Karpas-422 (cell line): Measurements from ENCODE around the gene GAS7. TPM values are rescaled to one million over a fixed set of nuclear protein-coding genes. Genes with fewer than 3 reads are reported as not detected.

ENCODE experiments used
- DNase-seq: peaks from one replicate; pipeline ENCODE4 v3.0.0-alpha.2; 2015
- H2AFZ ChIP-seq: fragments of 200-600 bp; sonication (generic); 2 replicates; pipeline ENCODE4 v1.6.1; 2014; ENCODE audit warnings: antibody characterized with exemption, low read length, mixed read lengths
- H3K27ac ChIP-seq: fragments of 200-600 bp; sonication (generic); 2 replicates; pipeline ENCODE4 v1.5.1; 2014; ENCODE audit warnings: mild to moderate bottlenecking, low read length, moderate library complexity
- H3K27me3 ChIP-seq: fragments of 200-600 bp; sonication (generic); 2 replicates; pipeline ENCODE4 v1.6.1; 2014; ENCODE audit warnings: low read length, mixed read lengths
- H3K36me3 ChIP-seq: fragments of 200-600 bp; sonication (generic); 2 replicates; pipeline ENCODE4 v1.6.1; 2014; ENCODE audit warnings: low read length, mixed read lengths; ENCODE audit not compliant: insufficient read depth
- H3K4me1 ChIP-seq: fragments of 200-600 bp; sonication (generic); 2 replicates; pipeline ENCODE4 v1.6.1; 2014; ENCODE audit warnings: mild to moderate bottlenecking, low read length, mixed read lengths
- H3K4me2 ChIP-seq: fragments of 200-600 bp; sonication (generic); 2 replicates; pipeline ENCODE4 v1.6.1; 2014; ENCODE audit warnings: low read length, low read depth, mild to moderate bottlenecking; ENCODE audit not compliant: poor library complexity, severe bottlenecking
- H3K4me3 ChIP-seq: fragments of 200-600 bp; sonication (generic); 2 replicates; pipeline ENCODE4 v1.5.1; 2014; ENCODE audit warnings: mild to moderate bottlenecking, antibody characterized with exemption, low read length, mixed read lengths
- H3K79me2 ChIP-seq: fragments of 200-600 bp; sonication (generic); 2 replicates; pipeline ENCODE4 v1.6.1; 2014; ENCODE audit warnings: mild to moderate bottlenecking, low read length, mixed read lengths
- H3K9ac ChIP-seq: fragments of 200-600 bp; sonication (generic); 2 replicates; pipeline ENCODE4 v1.6.0; 2014; ENCODE audit warnings: low read length
- H3K9me2 ChIP-seq: fragments of 200-600 bp; sonication (generic), shearing (Covaris generic); replicated peaks from 2 replicates; pipeline ENCODE4 v1.6.0; 2014; ENCODE audit warnings: mild to moderate bottlenecking, low read length, moderate library complexity; ENCODE audit not compliant: insufficient read depth
- H3K9me3 ChIP-seq: fragments of 300-700, 200-600 bp; sonication (generic); 2 replicates; pipeline ENCODE4 v1.6.1; 2014; ENCODE audit warnings: low read length, mixed read lengths
- H4K20me1 ChIP-seq: fragments of 200-600 bp; sonication (generic); 2 replicates; pipeline ENCODE4 v1.6.1; 2014; ENCODE audit warnings: mild to moderate bottlenecking, antibody characterized with exemption, low read length, low read depth; ENCODE audit not compliant: insufficient read depth
- total RNA-seq: library from RNA; depleted of rRNA; stranded (reverse); fragments of >200 nt; shearing (Covaris generic); gene quantifications from 2 replicates; pipeline ENCODE4 v1.2.3, GENCODE V29; 2014; ENCODE audit warnings: low replicate concordance

The GAS7 gene
- total RNA-seq, 1 experiment from 2014 or later, result 79.9 TPM

DNA sequence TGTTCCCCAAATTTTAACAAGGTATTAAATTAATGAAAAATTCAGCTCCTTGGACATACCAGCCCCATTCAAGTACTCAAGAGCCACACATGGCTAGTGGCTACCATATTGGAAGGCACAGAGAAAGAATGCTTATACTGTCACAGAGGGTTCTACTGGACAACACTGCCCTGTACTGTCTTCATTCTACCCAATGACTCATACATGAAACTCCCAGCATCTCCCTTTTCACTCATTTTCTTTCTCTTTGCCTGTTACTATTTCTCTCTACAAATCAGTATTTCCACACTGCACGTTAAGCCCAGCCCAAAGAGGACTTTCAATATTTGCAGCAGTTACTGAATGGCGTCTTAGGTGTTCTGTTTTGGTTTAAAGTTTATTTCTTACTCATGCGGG is 221.2 kb downstream of the GAS7 start:
- peak overlapping the region; percentile 38; the same call in 1 of the 2 replicates for H3K27ac ChIP-seq
- no peaks in the 10 kb centered on the region for H3K9me2 ChIP-seq
- H3K4me1 ChIP-seq, result peaks cover 70% of the 10 kb centered on the region
- no peaks in the 10 kb centered on the region for H3K9me3 ChIP-seq
- H3K36me3 ChIP-seq, result peaks cover 35% of the 10 kb centered on the region
- no peak overlapping the region for H3K4me3 ChIP-seq
- no peak overlapping the region for H2AFZ ChIP-seq
- no peaks in the 10 kb centered on the region for H3K27me3 ChIP-seq
- no peak overlapping the region for H3K4me2 ChIP-seq
- peaks cover 92% of the 10 kb centered on the region for H3K79me2 ChIP-seq
- H4K20me1 ChIP-seq, result peaks cover 15% of the 10 kb centered on the region; the same call in 1 of the 2 replicates
- H3K9ac ChIP-seq, result no peak overlapping the region
- DNase-seq, result no peak

DNA sequence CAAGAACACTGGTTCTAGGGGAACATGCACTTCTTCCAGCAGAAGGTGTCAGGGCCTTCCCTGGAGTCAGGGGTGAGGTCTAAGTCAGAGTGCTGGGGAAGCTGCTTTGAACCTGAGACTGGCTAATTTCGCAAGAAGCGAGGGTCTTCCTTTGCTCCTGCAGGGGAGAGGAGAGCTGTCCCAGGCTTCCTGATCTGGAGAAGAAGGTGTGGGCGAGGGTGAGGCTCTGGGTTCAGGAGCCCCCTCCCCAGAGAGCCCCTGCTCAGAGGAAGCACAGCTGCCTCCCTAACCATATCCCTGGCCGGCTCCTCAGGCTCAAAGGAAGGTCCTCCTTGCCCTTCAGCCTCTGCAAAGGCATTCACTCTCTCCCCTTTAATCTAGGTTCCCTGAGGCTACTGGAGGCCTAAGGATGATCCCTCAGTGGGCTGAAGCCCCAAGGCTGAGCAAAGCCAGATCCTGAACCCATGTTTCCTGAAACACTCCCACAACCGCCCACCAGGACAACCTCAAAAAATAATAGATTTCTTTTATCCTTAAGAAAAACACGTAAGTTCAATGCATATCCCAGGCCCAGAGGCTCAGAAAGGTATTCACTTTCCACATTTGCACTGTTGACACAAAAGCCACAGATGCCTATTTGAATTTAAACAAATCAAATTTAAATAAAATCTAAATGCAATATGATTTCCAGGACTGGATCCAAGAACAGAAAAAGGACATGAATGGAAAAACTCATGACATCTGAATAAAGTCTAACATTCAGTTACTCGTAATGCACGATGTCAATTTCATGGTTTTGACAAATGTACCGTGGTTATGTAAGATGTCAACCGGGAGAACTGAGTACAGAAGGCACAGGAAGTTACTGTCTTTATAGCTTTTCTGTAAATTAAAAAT is 221.9 kb downstream of the GAS7 start:
- H3K27ac ChIP-seq, result peak overlapping the region; percentile 38
- H3K36me3 ChIP-seq, result peaks cover 34% of the 10 kb centered on the region
- H3K9ac ChIP-seq, result no peak overlapping the region
- H3K4me3 ChIP-seq, result no peak overlapping the region
- no peaks in the 10 kb centered on the region for H3K9me2 ChIP-seq
- no peaks in the 10 kb centered on the region for H3K9me3 ChIP-seq
- peaks cover 71% of the 10 kb centered on the region for H3K4me1 ChIP-seq
- H3K79me2 ChIP-seq, result peaks cover 92% of the 10 kb centered on the region
- H2AFZ ChIP-seq, result no peak overlapping the region
- H4K20me1 ChIP-seq, result peaks cover 11% of the 10 kb centered on the region; the same call in 1 of the 2 replicates
- no peak overlapping the region for H3K4me2 ChIP-seq
- DNase-seq, result no peak
- no peaks in the 10 kb centered on the region for H3K27me3 ChIP-seq

DNA sequence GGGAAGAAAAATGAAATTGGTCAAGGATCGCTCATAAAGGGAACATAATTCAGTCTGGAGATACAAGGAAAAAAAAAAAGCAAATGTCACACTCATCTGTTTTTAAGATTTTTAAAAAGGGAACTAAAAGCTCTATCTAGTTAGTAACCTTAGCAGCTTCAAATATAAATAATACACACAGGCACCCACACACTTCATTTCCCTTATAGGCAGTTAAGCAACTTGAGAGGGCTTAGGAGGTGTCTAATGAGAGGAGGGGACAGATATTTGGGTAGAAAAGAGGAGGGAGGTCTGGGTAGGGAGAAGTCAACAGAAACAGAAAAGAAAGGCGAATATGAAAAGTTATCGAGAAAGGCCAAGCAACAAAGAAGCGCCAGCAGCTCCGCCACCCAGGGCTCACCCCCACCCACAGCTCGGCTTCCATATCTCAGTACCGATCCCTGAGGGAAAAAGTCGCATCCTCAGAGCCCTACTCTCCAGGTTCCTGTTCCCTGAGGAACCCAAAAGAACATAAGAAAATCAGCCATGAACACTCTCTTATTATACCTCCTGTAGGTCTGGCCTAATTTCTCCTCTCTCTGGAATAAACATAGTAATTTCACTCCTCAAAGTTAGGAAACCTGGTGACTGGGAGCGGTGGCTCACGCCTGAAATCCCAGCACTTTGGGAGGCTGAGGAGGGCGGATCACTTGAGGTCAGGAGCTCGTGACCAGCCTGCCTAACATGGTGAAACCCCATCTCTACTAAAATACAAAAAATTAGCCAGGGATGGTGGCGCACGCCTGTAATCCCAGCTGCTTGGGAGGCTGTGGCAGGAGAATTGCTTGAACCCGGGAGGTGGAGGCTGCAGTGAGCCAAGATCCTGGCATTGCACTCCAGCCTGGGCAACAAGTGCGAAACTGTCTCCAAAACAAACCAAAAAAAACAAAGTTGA is 223.7 kb downstream of the GAS7 start:
- H4K20me1 ChIP-seq, result peaks cover 12% of the 10 kb centered on the region
- peak; percentile 57 for DNase-seq
- peaks cover 68% of the 10 kb centered on the region for H3K4me1 ChIP-seq
- no peak overlapping the region for H3K9ac ChIP-seq
- H3K9me2 ChIP-seq, result no peaks in the 10 kb centered on the region
- H3K4me3 ChIP-seq, result no peak overlapping the region
- peak overlapping the region; percentile 11 for H3K4me2 ChIP-seq
- H3K27ac ChIP-seq, result peak overlapping the region; percentile 50
- H2AFZ ChIP-seq, result no peak overlapping the region
- H3K27me3 ChIP-seq, result no peaks in the 10 kb centered on the region
- peaks cover 28% of the 10 kb centered on the region for H3K36me3 ChIP-seq
- H3K79me2 ChIP-seq, result peaks cover 95% of the 10 kb centered on the region
- no peaks in the 10 kb centered on the region for H3K9me3 ChIP-seq

DNA sequence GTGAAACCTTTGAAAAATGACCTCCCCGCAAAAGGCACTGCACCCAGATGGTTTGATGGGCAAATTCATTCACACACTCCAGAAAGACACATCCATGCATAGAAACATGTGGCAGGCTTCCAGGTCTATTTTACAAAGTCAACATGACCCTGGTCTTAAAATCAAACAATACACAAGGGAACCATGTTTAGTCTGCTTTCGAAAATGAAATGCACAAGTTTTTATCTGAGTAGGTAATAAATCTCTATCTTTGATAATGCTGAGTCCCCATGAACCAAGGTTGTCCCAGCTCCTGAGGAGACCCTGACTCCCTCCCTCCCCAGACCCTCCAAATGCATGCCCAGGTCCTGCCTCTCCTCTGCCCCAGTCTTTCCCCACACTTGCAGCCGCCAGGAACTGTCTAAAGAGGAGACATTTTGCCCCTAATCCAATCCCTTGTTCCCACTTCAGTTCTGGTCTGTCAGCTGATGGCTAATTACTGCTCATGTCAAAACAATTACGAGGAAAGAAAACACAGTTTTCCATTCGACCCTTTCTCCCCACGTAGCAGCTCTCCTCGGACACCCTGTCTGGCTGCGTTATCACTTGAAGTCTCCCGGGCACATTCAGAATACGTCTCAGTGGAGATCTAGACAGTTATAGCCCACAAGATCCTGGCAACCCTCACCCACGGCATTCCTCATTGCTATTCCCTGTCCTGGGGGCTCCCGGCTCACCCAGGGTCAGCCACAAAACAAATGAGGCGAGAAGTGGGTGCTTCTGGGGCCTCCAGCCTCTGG is 224.5 kb downstream of the GAS7 start:
- no peak for DNase-seq
- peaks cover 25% of the 10 kb centered on the region; the same call in 1 of the 2 replicates for H3K36me3 ChIP-seq

GRCh38 chr17:9971991-9972390 is 226.4 kb downstream of the GAS7 start:
- Histone ChIP-seq H3K4me2 (no peak overlapping the region), H3K79me2 (peaks cover 97% of the 10 kb centered on the region), H3K9me3 (no peaks in the 10 kb centered on the region), H3K4me3 (no peak overlapping the region), H3K4me1 (peaks cover 54% of the 10 kb centered on the region), H3K9ac (no peak overlapping the region), H2AFZ (no peak overlapping the region), H3K27me3 (no peaks in the 10 kb centered on the region), H3K9me2 (no peaks in the 10 kb centered on the region), H3K27ac (peak overlapping the region; percentile 52; the same call in 1 of the 2 replicates), H4K20me1 (peaks cover 12% of the 10 kb centered on the region), H3K36me3 (peaks cover 37% of the 10 kb centered on the region; the same call in 1 of the 2 replicates)
- DNase-seq, result no peak

More for the DNA sequence above, 224.5 kb downstream of the GAS7 start:
- Histone ChIP-seq H3K4me2 (peak overlapping the region; percentile 11), H2AFZ (no peak overlapping the region), H3K79me2 (peaks cover 95% of the 10 kb centered on the region), H3K27ac (peak overlapping the region; percentile 50), H3K9me3 (no peaks in the 10 kb centered on the region), H3K4me3 (no peak overlapping the region), H3K9ac (no peak overlapping the region), H3K4me1 (peaks cover 63% of the 10 kb centered on the region), H3K9me2 (no peaks in the 10 kb centered on the region), H3K27me3 (no peaks in the 10 kb centered on the region), H4K20me1 (peaks cover 12% of the 10 kb centered on the region)

GRCh38 chr17:9969301-9969935 is 229.0 kb downstream of the GAS7 start:
- no peak overlapping the region for H2AFZ ChIP-seq
- DNase-seq, result no peak
- H3K9ac ChIP-seq, result no peak overlapping the region
- H3K27me3 ChIP-seq, result no peaks in the 10 kb centered on the region
- peaks cover 90% of the 10 kb centered on the region for H3K79me2 ChIP-seq
- H3K9me3 ChIP-seq, result no peaks in the 10 kb centered on the region
- no peak overlapping the region for H3K4me3 ChIP-seq
- H3K9me2 ChIP-seq, result no peaks in the 10 kb centered on the region
- H3K4me2 ChIP-seq, result no peak overlapping the region
- H3K4me1 ChIP-seq, result peaks cover 36% of the 10 kb centered on the region
- peaks cover 37% of the 10 kb centered on the region; the same call in 1 of the 2 replicates for H3K36me3 ChIP-seq
- peaks cover 4% of the 10 kb centered on the region for H4K20me1 ChIP-seq
- H3K27ac ChIP-seq, result no peak overlapping the region

DNA sequence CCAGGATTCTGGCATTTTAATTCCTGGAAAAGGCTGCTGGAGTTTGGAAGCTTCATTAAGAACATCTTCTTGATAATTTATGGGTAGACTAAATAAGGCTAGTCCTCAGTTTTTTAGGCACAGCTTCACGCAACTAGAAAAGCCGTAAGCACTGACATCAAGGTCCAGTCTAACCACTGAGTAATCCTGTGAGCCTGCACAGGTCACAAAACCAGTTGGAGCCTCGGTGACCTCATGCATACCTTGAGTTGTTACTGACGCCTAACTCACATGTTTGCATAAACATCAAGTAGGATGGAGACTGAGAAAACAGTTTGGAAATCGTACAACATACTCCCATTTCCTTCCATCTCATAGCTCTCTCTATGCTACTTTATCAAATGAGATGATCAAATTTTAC is 229.5 kb downstream of the GAS7 start:
- H3K9me2 ChIP-seq, result no peaks in the 10 kb centered on the region
- no peak overlapping the region for H2AFZ ChIP-seq
- no peak overlapping the region for H3K4me2 ChIP-seq
- H3K36me3 ChIP-seq, result peaks cover 37% of the 10 kb centered on the region; the same call in 1 of the 2 replicates
- no peak overlapping the region for H3K4me3 ChIP-seq
- H3K27ac ChIP-seq, result no peak overlapping the region
- peaks cover 4% of the 10 kb centered on the region for H4K20me1 ChIP-seq
- no peak overlapping the region for H3K9ac ChIP-seq
- H3K4me1 ChIP-seq, result peaks cover 36% of the 10 kb centered on the region
- H3K79me2 ChIP-seq, result peaks cover 90% of the 10 kb centered on the region
- no peaks in the 10 kb centered on the region for H3K27me3 ChIP-seq
- no peaks in the 10 kb centered on the region for H3K9me3 ChIP-seq
- DNase-seq, result no peak
